SKM-1 (cell line): ENCODE data around the gene CDK7.
"Not testable (repeated sequence)": the region's sequence is repeated elsewhere in the genome, so short reads cannot be mapped to it uniquely, and the experiment has no call there.

Experiments used
- DNase-seq: peaks from one replicate; lab custom pipeline; 2025; ENCODE audit not compliant: unreplicated experiment; lab: John Stamatoyannopoulos, UW

Gene CDK7

GRCh38 chr5:69234457-69235268 is at the start of gene CDK7:
Gene CDK7, plus strand, starts transcription at chr5:69234886. Its CDS starts 90 bp downstream, at chr5:69234976.
- peak; percentile 85 for DNase-seq

- no peak for DNase-seq
These were observed 47.3 kb upstream of the CDK7 start for GRCh38 chr5:69187342-69187741.

GRCh38 chr5:69188811-69189161 is 45.9 kb upstream of the CDK7 start:
- no peak for DNase-seq

- DNase-seq: peak; percentile 82
These were observed 45.3 kb upstream of the CDK7 start, which contains the start of gene CENPH for GRCh38 chr5:69189162-69190086. Gene CENPH, plus strand, starts transcription at chr5:69189583. Its CDS starts 52 bp downstream, at chr5:69189635.

GRCh38 chr5:69202497-69202896 is 32.2 kb upstream of the CDK7 start:
- DNase-seq: no peak

GRCh38 chr5:69206528-69207190 is 28.0 kb upstream of the CDK7 start:
- no peak for DNase-seq

GRCh38 chr5:69209602-69210001 is 25.1 kb upstream of the CDK7 start:
- no peak for DNase-seq

- no peak for DNase-seq
These were observed 23.5 kb upstream of the CDK7 start for GRCh38 chr5:69211200-69211599.

GRCh38 chr5:69212022-69212421 is 22.7 kb upstream of the CDK7 start:
- DNase-seq: no peak

- DNase-seq: no peak
These were observed 21.0 kb upstream of the CDK7 start for GRCh38 chr5:69213513-69214215.

- no peak for DNase-seq
These were observed 17.6 kb upstream of the CDK7 start for GRCh38 chr5:69217151-69217511.

GRCh38 chr5:69217548-69218526 is 16.8 kb upstream of the CDK7 start:
- peak; percentile 80 for DNase-seq

- DNase-seq: no peak
These were observed 14.7 kb upstream of the CDK7 start for GRCh38 chr5:69219939-69220338.

GRCh38 chr5:69220371-69220770 is 14.3 kb upstream of the CDK7 start:
- not testable (repeated sequence) for DNase-seq

- not testable (repeated sequence) for DNase-seq
These were observed 13.9 kb upstream of the CDK7 start for GRCh38 chr5:69220833-69221232.

GRCh38 chr5:69224520-69224919 is 10.2 kb upstream of the CDK7 start:
- no peak for DNase-seq

- DNase-seq: no peak
These were observed 8.8 kb upstream of the CDK7 start for GRCh38 chr5:69225860-69226259.

- DNase-seq: no peak
These were observed 4.5 kb upstream of the CDK7 start for GRCh38 chr5:69230181-69230580.

- no peak for DNase-seq
These were observed 3.4 kb upstream of the CDK7 start for GRCh38 chr5:69231281-69231680.

- DNase-seq: no peak
These were observed 2.8 kb upstream of the CDK7 start for GRCh38 chr5:69231851-69232250.
